ENCODE results near the gene SHKBP1. TPM values are rescaled to one million over a fixed set of nuclear protein-coding genes. Genes with fewer than 3 reads are reported as not detected.

Gene SHKBP1
- polyA plus RNA-seq, 3 donors = 234 to 324 (median 284) TPM

DNA sequence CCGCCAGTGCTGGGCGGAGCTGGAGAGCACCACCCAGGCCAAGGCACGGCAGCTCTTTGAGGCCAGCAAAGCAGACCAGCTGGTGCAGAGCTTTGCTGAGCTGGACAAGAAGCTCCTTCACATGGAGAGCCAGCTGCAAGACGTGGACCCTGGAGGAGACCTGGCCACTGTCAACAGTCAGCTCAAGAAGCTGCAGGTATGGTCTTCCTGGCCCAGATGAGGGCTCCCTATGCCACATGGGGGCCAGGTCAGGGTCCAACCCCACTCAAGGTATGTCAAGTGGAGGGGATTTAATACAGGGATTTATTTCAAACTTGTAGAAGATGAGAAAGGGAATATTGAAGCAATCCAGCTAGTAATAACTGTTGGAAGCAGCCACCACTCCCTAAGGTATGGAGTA lies 42.5 kb upstream of the SHKBP1 start:
- Mint-ChIP-seq H3K9me3 (peaks cover 4 to 18% (median 14%) of the 10 kb centered on the region in 7 donors), H3K27me3 (ENCODE audit: low read depth in 3 of 3) (peaks cover 34 to 60% (median 51%) of the 10 kb centered on the region in 3 donors), H3K36me3 (peaks cover 0 to 8% of the 10 kb centered on the region in 2 donors), H3K4me1 (peaks cover 15% of the 10 kb centered on the region), H3K4me3 (no peak overlapping the region), H3K27ac (no peak overlapping the region)
- H3K9me3 ChIP-seq (replicated peaks in 1 of 2; ENCODE audit: control insufficient read depth in 1 of 2, insufficient read depth in 1 of 2, low read length in 2 of 2) = peaks cover 5 to 6% of the 10 kb centered on the region in 2 donors
- H3K36me3 ChIP-seq (replicated peaks in 1 of 2; ENCODE audit: control insufficient read depth in 1 of 2, insufficient read depth in 2 of 2, low read length in 2 of 2) = no peaks in the 10 kb centered on the region
- H3K4me1 ChIP-seq (ENCODE audit: control insufficient read depth in 1 of 2, insufficient read depth in 2 of 2, low read length in 2 of 2) = peaks cover 10 to 11% of the 10 kb centered on the region in 2 donors
- H2AFZ ChIP-seq (ENCODE audit: insufficient read depth, low read depth, low read length, poor library complexity, severe bottlenecking) = no peak overlapping the region
- H3K4me2 ChIP-seq (replicated peaks; ENCODE audit: extremely low read depth, low read length, poor library complexity, severe bottlenecking) = no peak overlapping the region
- WGBS (ENCODE audit: insufficient coverage) = 84% methylated on average over 4 of the region's 4 CpGs
- no peak overlapping the region for H3K27ac ChIP-seq (ENCODE audit: low read depth in 1 of 2, low read length in 2 of 2)
- no peaks in the 10 kb centered on the region for H3K79me2 ChIP-seq (ENCODE audit: insufficient read depth, low read length)
- TF ChIP-seq, protein P1, sequence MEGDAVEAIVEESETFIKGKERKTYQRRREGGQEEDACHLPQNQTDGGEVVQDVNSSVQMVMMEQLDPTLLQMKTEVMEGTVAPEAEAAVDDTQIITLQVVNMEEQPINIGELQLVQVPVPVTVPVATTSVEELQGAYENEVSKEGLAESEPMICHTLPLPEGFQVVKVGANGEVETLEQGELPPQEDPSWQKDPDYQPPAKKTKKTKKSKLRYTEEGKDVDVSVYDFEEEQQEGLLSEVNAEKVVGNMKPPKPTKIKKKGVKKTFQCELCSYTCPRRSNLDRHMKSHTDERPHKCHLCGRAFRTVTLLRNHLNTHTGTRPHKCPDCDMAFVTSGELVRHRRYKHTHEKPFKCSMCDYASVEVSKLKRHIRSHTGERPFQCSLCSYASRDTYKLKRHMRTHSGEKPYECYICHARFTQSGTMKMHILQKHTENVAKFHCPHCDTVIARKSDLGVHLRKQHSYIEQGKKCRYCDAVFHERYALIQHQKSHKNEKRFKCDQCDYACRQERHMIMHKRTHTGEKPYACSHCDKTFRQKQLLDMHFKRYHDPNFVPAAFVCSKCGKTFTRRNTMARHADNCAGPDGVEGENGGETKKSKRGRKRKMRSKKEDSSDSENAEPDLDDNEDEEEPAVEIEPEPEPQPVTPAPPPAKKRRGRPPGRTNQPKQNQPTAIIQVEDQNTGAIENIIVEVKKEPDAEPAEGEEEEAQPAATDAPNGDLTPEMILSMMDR (IDR thresholded peaks at IDR 0.05) = no peak
- intact Hi-C loops (cut with micrococcal nuclease) = no loop called here
- H4K20me1 ChIP-seq (ENCODE audit: insufficient read depth, low read length) = no peaks in the 10 kb centered on the region
- H3K4me3 ChIP-seq (replicated peaks in 1 of 3; ENCODE audit: low read depth in 2 of 3, low read length in 3 of 3) = no peak overlapping the region
- no peak overlapping the region for H3K9ac ChIP-seq (ENCODE audit: insufficient read depth, low read length, poor library complexity, severe bottlenecking)
- peaks cover 16 to 34% of the 10 kb centered on the region in 2 donors for H3K27me3 ChIP-seq (ENCODE audit: control insufficient read depth in 2 of 2, insufficient read depth in 2 of 2, low read length in 2 of 2)
- DNase-seq = no peak

DNA sequence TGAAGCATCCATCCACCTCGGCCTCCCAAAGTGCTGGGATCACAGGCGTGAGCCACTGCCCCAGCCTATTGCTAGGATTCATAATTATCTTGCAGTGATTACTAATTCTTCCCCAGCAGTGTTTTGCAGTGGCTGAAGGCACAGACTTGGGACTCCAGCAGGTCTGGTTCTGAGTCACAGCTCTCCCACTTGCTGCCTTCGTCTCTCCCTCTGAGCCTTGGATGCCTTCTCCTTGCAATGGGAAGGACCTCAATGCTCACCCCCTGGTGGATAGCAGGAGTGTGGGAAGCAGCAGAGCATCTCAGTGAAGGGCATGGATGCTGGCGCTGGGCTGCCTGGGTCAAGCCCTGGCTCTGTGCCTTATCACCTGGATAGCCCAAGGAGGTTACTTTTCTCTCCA lies 37.6 kb upstream of the SHKBP1 start:
- WGBS (ENCODE audit: insufficient coverage) = 89% methylated on average over 3 of the region's 4 CpGs
- H3K9me3 ChIP-seq (replicated peaks in 1 of 2; ENCODE audit: control insufficient read depth in 1 of 2, insufficient read depth in 1 of 2, low read length in 2 of 2) = peaks cover 3 to 4% of the 10 kb centered on the region in 2 donors
- H3K4me1 ChIP-seq (ENCODE audit: control insufficient read depth in 1 of 2, insufficient read depth in 2 of 2, low read length in 2 of 2) = no peaks in the 10 kb centered on the region
- H3K27ac Mint-ChIP-seq = peak overlapping the region in 1 of 7 donors; percentile 43
- H2AFZ ChIP-seq (ENCODE audit: insufficient read depth, low read depth, low read length, poor library complexity, severe bottlenecking) = no peak overlapping the region
- H3K27me3 ChIP-seq (ENCODE audit: control insufficient read depth in 2 of 2, insufficient read depth in 2 of 2, low read length in 2 of 2) = no peaks in the 10 kb centered on the region
- H3K36me3 Mint-ChIP-seq = no peaks in the 10 kb centered on the region
- no peak overlapping the region for H3K27ac ChIP-seq (ENCODE audit: low read depth in 1 of 2, low read length in 2 of 2)
- no peaks in the 10 kb centered on the region for H4K20me1 ChIP-seq (ENCODE audit: insufficient read depth, low read length)
- H3K9me3 Mint-ChIP-seq = peaks cover 0 to 7% (median 3%) of the 10 kb centered on the region in 7 donors
- no peak overlapping the region for H3K4me3 ChIP-seq (replicated peaks in 1 of 3; ENCODE audit: low read depth in 2 of 3, low read length in 3 of 3)
- H3K27me3 Mint-ChIP-seq (ENCODE audit: low read depth in 3 of 3) = peaks cover 9 to 35% (median 30%) of the 10 kb centered on the region in 3 donors
- no peaks in the 10 kb centered on the region for H3K36me3 ChIP-seq (replicated peaks in 1 of 2; ENCODE audit: control insufficient read depth in 1 of 2, insufficient read depth in 2 of 2, low read length in 2 of 2)
- H3K4me3 Mint-ChIP-seq = no peak overlapping the region
- no peak for DNase-seq
- TF ChIP-seq, protein P1 (IDR thresholded peaks at IDR 0.05) = no peak
- intact Hi-C loops (cut with micrococcal nuclease) = no loop called here
- no peaks in the 10 kb centered on the region for H3K79me2 ChIP-seq (ENCODE audit: insufficient read depth, low read length)
- H3K4me1 Mint-ChIP-seq = no peaks in the 10 kb centered on the region
- no peak overlapping the region for H3K4me2 ChIP-seq (replicated peaks; ENCODE audit: extremely low read depth, low read length, poor library complexity, severe bottlenecking)
- H3K9ac ChIP-seq (ENCODE audit: insufficient read depth, low read length, poor library complexity, severe bottlenecking) = no peak overlapping the region
